ENCODE measurements around the gene DGKB. TPM values are rescaled to one million over a fixed set of nuclear protein-coding genes. Genes with fewer than 3 reads are reported as not detected.
A peak's percentile ranks its signal among the peaks of the same experiment; 100 is the strongest.

Gene DGKB
- total RNA-seq, 1 donor from 2014 or later: 5.5 TPM

GRCh38 chr7:14628516-14628915 lies 274.0 kb downstream of the DGKB start:
- TF ChIP-seq CTCF (IDR thresholded peaks at IDR 0.05) (no peak), EZH2 (IDR thresholded peaks at IDR 0.05) (no peak), EZH2phosphoT487 (IDR thresholded peaks at IDR 0.05) (no peak)
- no peak overlapping the region for H3K4me3 ChIP-seq
- no peaks in the 10 kb centered on the region for H3K27me3 Mint-ChIP-seq (ENCODE audit: insufficient read depth, low read depth)
- H3K27ac Mint-ChIP-seq: no peak overlapping the region
- no peaks in the 10 kb centered on the region for H3K27me3 ChIP-seq
- H4K20me1 ChIP-seq (ENCODE audit: low read depth): no peaks in the 10 kb centered on the region
- no peak for DNase-seq (ENCODE audit: low spot score)
- no peak overlapping the region for H2AFZ ChIP-seq (replicated peaks)
- peaks cover 5% of the 10 kb centered on the region for H3F3A ChIP-seq (ENCODE audit: low read depth)
- H3K4me3 Mint-ChIP-seq: no peak overlapping the region
- H3K9me3 ChIP-seq (ENCODE audit: low read depth): no peaks in the 10 kb centered on the region
- H3K4me2 ChIP-seq: no peak overlapping the region
- no peaks in the 10 kb centered on the region for H3K9me3 Mint-ChIP-seq
- H3K4me1 ChIP-seq: peaks cover 9% of the 10 kb centered on the region
- H3K27ac ChIP-seq: no peak overlapping the region
- no peak overlapping the region for H3K9ac ChIP-seq
- H3K79me2 ChIP-seq (ENCODE audit: low read depth): no peaks in the 10 kb centered on the region
- H3K4me1 Mint-ChIP-seq: no peaks in the 10 kb centered on the region
- H3K36me3 Mint-ChIP-seq: no peaks in the 10 kb centered on the region
- no peaks in the 10 kb centered on the region for H3K36me3 ChIP-seq

GRCh38 chr7:14626076-14626475 lies 276.5 kb downstream of the DGKB start:
- Histone ChIP-seq H3K4me3 (no peak overlapping the region), H4K20me1 (ENCODE audit: low read depth) (no peaks in the 10 kb centered on the region), H3K4me2 (peak overlapping the region; percentile 19), H3F3A (ENCODE audit: low read depth) (peaks cover 5% of the 10 kb centered on the region), H3K27ac (peak overlapping the region; percentile 23), H3K27me3 (no peaks in the 10 kb centered on the region), H3K79me2 (ENCODE audit: low read depth) (no peaks in the 10 kb centered on the region), H3K9ac (no peak overlapping the region), H3K4me1 (peaks cover 9% of the 10 kb centered on the region), H2AFZ (replicated peaks) (peak overlapping the region; percentile 97), H3K9me3 (ENCODE audit: low read depth) (no peaks in the 10 kb centered on the region), H3K36me3 (no peaks in the 10 kb centered on the region)
- H3K4me3 Mint-ChIP-seq: no peak overlapping the region
- H3K36me3 Mint-ChIP-seq: no peaks in the 10 kb centered on the region
- no peaks in the 10 kb centered on the region for H3K4me1 Mint-ChIP-seq
- H3K9me3 Mint-ChIP-seq: no peaks in the 10 kb centered on the region
- H3K27me3 Mint-ChIP-seq (ENCODE audit: insufficient read depth, low read depth): no peaks in the 10 kb centered on the region
- peak; percentile 38 for DNase-seq (ENCODE audit: low spot score)
- H3K27ac Mint-ChIP-seq: no peak overlapping the region
- no peak for TF ChIP-seq EZH2phosphoT487 (IDR thresholded peaks at IDR 0.05)
- TF ChIP-seq EZH2 (IDR thresholded peaks at IDR 0.05): no peak
- TF ChIP-seq CTCF (IDR thresholded peaks at IDR 0.05): no peak

- Histone ChIP-seq H4K20me1 (ENCODE audit: low read depth) (no peaks in the 10 kb centered on the region), H3F3A (ENCODE audit: low read depth) (peaks cover 5% of the 10 kb centered on the region), H3K27ac (no peak overlapping the region), H3K9ac (no peak overlapping the region), H3K79me2 (ENCODE audit: low read depth) (no peaks in the 10 kb centered on the region), H3K36me3 (no peaks in the 10 kb centered on the region), H3K4me2 (no peak overlapping the region), H3K27me3 (no peaks in the 10 kb centered on the region), H3K9me3 (ENCODE audit: low read depth) (no peaks in the 10 kb centered on the region), H2AFZ (replicated peaks) (no peak overlapping the region), H3K4me3 (no peak overlapping the region), H3K4me1 (peaks cover 9% of the 10 kb centered on the region)
- TF ChIP-seq CTCF (IDR thresholded peaks at IDR 0.05) (no peak), EZH2phosphoT487 (IDR thresholded peaks at IDR 0.05) (no peak), EZH2 (IDR thresholded peaks at IDR 0.05) (no peak)
- Mint-ChIP-seq H3K27me3 (ENCODE audit: insufficient read depth, low read depth) (no peaks in the 10 kb centered on the region), H3K4me3 (no peak overlapping the region), H3K27ac (no peak overlapping the region), H3K9me3 (no peaks in the 10 kb centered on the region), H3K4me1 (no peaks in the 10 kb centered on the region), H3K36me3 (no peaks in the 10 kb centered on the region)
- DNase-seq (ENCODE audit: low spot score): no peak
These were observed 280.0 kb downstream of the DGKB start for GRCh38 chr7:14622559-14622958.
